GM12891 (cell line): ENCODE data around the gene HK1.
A peak's percentile ranks its signal among the peaks of the same experiment; 100 is the strongest.
"Not testable (repeated sequence)": the region's sequence is repeated elsewhere in the genome, so short reads cannot be mapped to it uniquely, and the experiment has no call there.

Experiments used
- DNase-seq: peaks from one replicate; pipeline ENCODE4 v3.0.0; 2011; ENCODE audit warnings: low spot score; ENCODE audit not compliant: insufficient read length
- FAIRE-seq: peaks from 2 replicates; lab custom pipeline; 2011; peaks lifted over from hg19 to GRCh38; lab: Jason Lieb, UNC
- PAX5 ChIP-seq: IDR thresholded peaks from 2 replicates; pipeline ENCODE4 v1.6.1; 2011; ENCODE audit warnings: low read length, moderate library complexity, mild to moderate bottlenecking; ENCODE audit not compliant: insufficient read depth, severe bottlenecking
- POLR2A ChIP-seq: IDR thresholded peaks from 2 replicates; pipeline ENCODE4 v1.6.1; 2011; ENCODE audit warnings: low read depth, low read length, control low read depth
- POLR2AphosphoS5 ChIP-seq: IDR thresholded peaks from 2 replicates; pipeline ENCODE4 v1.6.1; 2011; ENCODE audit warnings: low read depth, low read length, control low read depth
- POU2F2 ChIP-seq: IDR thresholded peaks from 2 replicates; pipeline ENCODE4 v1.6.1; 2011; ENCODE audit warnings: low read depth, mild to moderate bottlenecking, control low read depth, low read length, moderate library complexity
- SPI1 ChIP-seq: IDR thresholded peaks from 2 replicates; pipeline ENCODE4 v1.6.1; 2011; ENCODE audit warnings: low read depth, low read length, control low read depth
- TAF1 ChIP-seq: IDR thresholded peaks from 2 replicates; pipeline ENCODE4 v1.6.1; 2011; ENCODE audit warnings: low read depth, low read length, control low read depth

Gene HK1

GRCh38 chr10:69333205-69333604 lies 54.9 kb downstream of the HK1 start:
- FAIRE-seq (no peak), DNase-seq (no peak)
- no peak for TF ChIP-seq POLR2AphosphoS5
- no peak for TF ChIP-seq PAX5
- TF ChIP-seq POLR2A, result no peak
- no peak for TF ChIP-seq SPI1
- TF ChIP-seq TAF1, result no peak
- no peak for TF ChIP-seq POU2F2

GRCh38 chr10:69333865-69334301 lies 55.6 kb downstream of the HK1 start:
- DNase-seq, result not testable (repeated sequence)

GRCh38 chr10:69334302-69335062 lies 56.2 kb downstream of the HK1 start:
- DNase-seq (no peak), FAIRE-seq (no peak)
- TF ChIP-seq POLR2AphosphoS5, result no peak
- no peak for TF ChIP-seq TAF1

More at GRCh38 chr10:69333865-69334301, 55.6 kb downstream of the HK1 start:
- FAIRE-seq, result not testable (repeated sequence)

GRCh38 chr10:69335063-69335587 lies 56.8 kb downstream of the HK1 start:
- no peak for TF ChIP-seq POLR2A
- TF ChIP-seq POLR2AphosphoS5, result no peak
- no peak for TF ChIP-seq TAF1
- no peak for TF ChIP-seq PAX5
- TF ChIP-seq SPI1, result no peak
- no peak for TF ChIP-seq POU2F2
- no peak for DNase-seq
- peak; percentile 28 for FAIRE-seq

- DNase-seq (no peak), FAIRE-seq (no peak)
- TF ChIP-seq PAX5 (no peak), POLR2A (no peak), POLR2AphosphoS5 (no peak), TAF1 (no peak), SPI1 (no peak), POU2F2 (no peak)
Measured at GRCh38 chr10:69335613-69336012, 57.3 kb downstream of the HK1 start.

- FAIRE-seq, result no peak
- TF ChIP-seq POU2F2 (no peak), SPI1 (no peak), POLR2A (no peak), PAX5 (no peak), TAF1 (no peak), POLR2AphosphoS5 (no peak)
Measured at GRCh38 chr10:69336952-69337295, 58.6 kb downstream of the HK1 start.

GRCh38 chr10:69337296-69338132 lies 59.2 kb downstream of the HK1 start:
- TF ChIP-seq POLR2AphosphoS5, result no peak
- TF ChIP-seq PAX5, result no peak
- TF ChIP-seq TAF1, result no peak
- no peak for TF ChIP-seq SPI1
- no peak for TF ChIP-seq POU2F2
- TF ChIP-seq POLR2A, result no peak
- FAIRE-seq (peak; percentile 5), DNase-seq (no peak)

More at GRCh38 chr10:69336952-69337295, 58.6 kb downstream of the HK1 start:
- no peak for DNase-seq

GRCh38 chr10:69338133-69338456 lies 59.8 kb downstream of the HK1 start:
- DNase-seq, result no peak
- TF ChIP-seq POU2F2, result no peak
- TF ChIP-seq POLR2AphosphoS5, result no peak
- TF ChIP-seq TAF1, result no peak
- no peak for TF ChIP-seq SPI1
- TF ChIP-seq POLR2A, result no peak
- no peak for TF ChIP-seq PAX5
- FAIRE-seq, result no peak

- FAIRE-seq (no peak), DNase-seq (no peak)
- TF ChIP-seq TAF1 (no peak), POLR2A (no peak), PAX5 (no peak), SPI1 (no peak), POLR2AphosphoS5 (no peak), POU2F2 (no peak)
Measured at GRCh38 chr10:69338547-69339450, 60.5 kb downstream of the HK1 start.
